Transverse colon (tissue), 4 donors: ENCODE results near the gene TMEM108.

Source experiments
- CTCF ChIP-seq, 5 experiments: fragments of 200-600 bp in 3 of 5; fragments of 450-650 bp in 2 of 5; sonication (generic) in 3 of 5; IDR thresholded peaks; 1 replicate in 2 of 5; 2 replicates in 3 of 5; pipeline ENCODE4 v1.5.1; 2016 to 2017; ENCODE audit warnings: antibody characterized with exemption in 5 of 5, inconsistent platforms in 3 of 5, mild to moderate bottlenecking in 2 of 5, moderate library complexity in 1 of 5
- EP300 ChIP-seq: sonication (generic); formaldehyde crosslinking; IDR thresholded peaks from one replicate; pipeline ENCODE4 v1.6.1; 2017; ENCODE audit warnings: antibody characterized with exemption, low read depth
- POLR2A ChIP-seq: fragments of 450-650 bp; IDR thresholded peaks from one replicate; pipeline ENCODE4 v1.6.1; 2016; ENCODE audit warnings: antibody characterized with exemption, mild to moderate bottlenecking, moderate library complexity
- POLR2AphosphoS5 ChIP-seq, 3 donors: sonication (generic); formaldehyde crosslinking; IDR thresholded peaks; one replicate each; pipeline ENCODE4 v1.6.1; 2016; ENCODE audit warnings: antibody characterized with exemption in 3 of 3

DNA sequence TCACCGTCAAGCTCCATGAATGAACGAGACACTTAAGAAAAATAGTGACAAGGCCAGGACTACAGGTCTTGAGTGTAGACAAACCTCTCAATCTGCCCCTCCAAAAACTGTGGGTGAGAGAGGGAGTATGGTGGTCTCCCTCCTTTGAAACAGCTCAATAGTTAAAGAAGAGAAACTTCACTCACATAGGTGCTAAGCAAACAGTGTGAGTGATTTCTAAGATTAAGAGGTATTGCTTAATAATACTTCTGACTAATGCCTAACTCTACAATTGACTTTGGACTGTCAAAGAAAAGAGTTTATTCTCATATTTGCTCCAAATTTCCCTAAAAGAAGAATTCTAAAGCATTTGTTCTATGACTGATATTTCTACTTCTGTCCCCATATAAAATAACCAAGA, 17.0 kb upstream of the TMEM108 start:
- no peak for TF ChIP-seq CTCF (IDR thresholded peaks at IDR 0.05)
- TF ChIP-seq POLR2A = no peak
- no peak for TF ChIP-seq POLR2AphosphoS5 (IDR thresholded peaks at IDR 0.05)
- TF ChIP-seq EP300 = no peak
